H7 (cell line): ENCODE measurements around the gene SPON1. TPM values are rescaled to one million over a fixed set of nuclear protein-coding genes. Genes with fewer than 3 reads are reported as not detected.

ENCODE experiments used
- DNase-seq: peaks from one replicate; pipeline ENCODE4 v3.0.0; 2012
- H3K27me3 ChIP-seq: 2 replicates; pipeline ENCODE4 v1.6.0; 2011; ENCODE audit warnings: mild to moderate bottlenecking, low read length; ENCODE audit not compliant: control insufficient read depth, insufficient read depth
- H3K36me3 ChIP-seq: replicated peaks from 2 replicates; pipeline ENCODE4 v1.5.1; 2011; ENCODE audit warnings: low read length; ENCODE audit not compliant: control insufficient read depth, insufficient read depth
- H3K4me3 ChIP-seq: 2 replicates; pipeline ENCODE4 v1.5.1; 2011; ENCODE audit warnings: low read depth, mild to moderate bottlenecking, control low read depth, low read length, moderate library complexity; ENCODE audit not compliant: insufficient read depth
- total RNA-seq: library from RNA; depleted of rRNA; stranded (reverse); fragments of >200 nt; shearing (Covaris generic); gene quantifications from 2 replicates; pipeline ENCODE4 v1.2.3, GENCODE V29; 2014

Gene SPON1
- total RNA-seq, 1 experiment from 2014 or later = 4.6 TPM

DNA sequence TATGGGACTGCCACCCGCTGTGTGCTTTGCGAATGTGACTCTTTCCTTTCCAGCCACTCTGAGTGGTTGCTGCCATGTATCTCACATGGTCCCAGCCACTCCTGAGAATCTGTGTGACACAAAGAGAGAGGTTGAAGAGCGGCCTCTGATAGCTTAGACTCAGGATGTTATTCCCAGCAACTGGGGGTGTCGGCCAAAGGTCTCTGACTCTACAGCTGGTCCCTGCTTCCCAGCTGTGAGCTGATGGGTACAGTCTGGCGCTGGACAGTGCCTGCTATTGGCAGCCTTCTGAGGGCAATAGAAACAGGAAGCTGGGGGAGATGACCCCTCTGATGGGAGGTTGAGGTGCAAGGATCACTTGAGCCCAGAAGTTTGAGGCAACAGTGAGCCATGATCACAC lies 291.3 kb downstream of the SPON1 start:
- no peak for DNase-seq
- Histone ChIP-seq H3K4me3 (no peak overlapping the region), H3K36me3 (no peaks in the 10 kb centered on the region), H3K27me3 (no peaks in the 10 kb centered on the region)

DNA sequence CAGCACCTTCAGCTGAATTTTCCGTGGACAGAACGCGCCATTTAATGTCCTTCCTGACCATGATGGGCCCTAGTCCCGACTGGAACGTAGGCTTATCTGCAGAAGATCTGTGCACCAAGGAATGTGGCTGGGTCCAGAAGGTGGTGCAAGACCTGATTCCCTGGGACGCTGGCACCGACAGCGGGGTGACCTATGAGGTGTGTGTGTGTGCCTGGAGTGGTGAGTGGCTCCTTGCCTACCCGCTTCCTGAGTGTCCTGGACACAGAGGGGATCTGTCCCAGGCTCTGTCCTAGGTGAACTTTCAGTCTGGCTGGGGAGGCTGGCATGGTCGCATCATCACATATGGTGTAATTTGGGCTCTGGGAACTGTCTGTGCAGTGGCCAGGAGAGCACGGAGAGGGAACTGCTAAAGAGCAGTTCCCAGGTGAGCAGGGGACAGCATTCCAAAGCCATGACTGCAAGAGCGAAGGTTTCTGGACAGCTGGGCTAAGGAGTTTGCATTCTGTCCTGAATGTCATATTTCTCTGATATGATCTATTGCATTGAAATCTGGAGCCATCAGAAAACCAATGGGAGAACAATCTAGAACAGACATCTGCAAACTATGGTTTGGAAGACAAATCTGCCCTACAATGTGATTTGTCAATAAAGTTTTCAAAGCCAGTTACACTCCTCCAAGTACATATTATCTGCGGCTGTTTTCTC lies 292.2 kb downstream of the SPON1 start:
- Histone ChIP-seq H3K36me3 (no peaks in the 10 kb centered on the region), H3K4me3 (no peak overlapping the region), H3K27me3 (no peaks in the 10 kb centered on the region)
- no peak for DNase-seq

GRCh38 chr11:14255238-14255534 lies 292.7 kb downstream of the SPON1 start:
- no peaks in the 10 kb centered on the region for H3K36me3 ChIP-seq
- H3K27me3 ChIP-seq = no peaks in the 10 kb centered on the region
- H3K4me3 ChIP-seq = no peak overlapping the region
- no peak for DNase-seq

DNA sequence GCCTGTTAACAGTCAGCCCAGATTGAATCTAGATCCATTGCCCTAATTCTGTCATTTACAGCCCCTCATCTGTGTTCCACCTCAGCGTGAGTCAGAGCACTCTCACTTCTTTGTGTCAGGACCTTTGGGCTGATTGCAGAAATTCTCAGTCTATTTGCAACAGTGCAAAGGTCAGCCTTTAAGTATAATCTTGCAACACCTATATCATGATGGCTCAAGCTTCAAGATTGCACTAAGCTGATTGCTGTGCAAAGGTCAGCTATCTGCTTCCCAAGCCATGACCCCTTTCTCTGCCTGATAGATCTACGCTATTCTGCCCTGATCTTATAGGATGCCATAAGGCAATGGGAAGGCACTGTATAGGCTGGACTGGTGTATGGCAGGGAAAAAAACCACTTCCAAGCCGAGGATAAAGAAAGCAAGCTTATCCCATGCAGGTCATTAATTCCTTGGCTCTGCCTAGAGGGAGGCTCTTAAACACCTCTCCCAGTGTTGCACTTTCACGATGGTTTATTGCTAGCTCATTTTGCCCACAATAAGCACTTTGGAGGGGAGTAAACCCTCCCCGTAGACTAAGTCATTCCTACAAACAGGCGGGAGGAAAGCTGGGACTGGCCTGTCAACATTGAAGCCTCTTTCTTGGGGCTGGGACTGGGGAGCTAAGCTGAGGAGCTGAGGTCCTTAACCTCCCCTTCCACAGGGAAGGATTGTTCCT lies 295.9 kb downstream of the SPON1 start:
- H3K4me3 ChIP-seq = no peak overlapping the region
- H3K27me3 ChIP-seq = no peaks in the 10 kb centered on the region
- no peak for DNase-seq
- H3K36me3 ChIP-seq = no peaks in the 10 kb centered on the region

- peak; percentile 71 for DNase-seq
- no peak overlapping the region for H3K4me3 ChIP-seq
- H3K27me3 ChIP-seq = no peaks in the 10 kb centered on the region
- H3K36me3 ChIP-seq = no peaks in the 10 kb centered on the region
Observed at GRCh38 chr11:14259186-14259784, 296.8 kb downstream of the SPON1 start.

DNA sequence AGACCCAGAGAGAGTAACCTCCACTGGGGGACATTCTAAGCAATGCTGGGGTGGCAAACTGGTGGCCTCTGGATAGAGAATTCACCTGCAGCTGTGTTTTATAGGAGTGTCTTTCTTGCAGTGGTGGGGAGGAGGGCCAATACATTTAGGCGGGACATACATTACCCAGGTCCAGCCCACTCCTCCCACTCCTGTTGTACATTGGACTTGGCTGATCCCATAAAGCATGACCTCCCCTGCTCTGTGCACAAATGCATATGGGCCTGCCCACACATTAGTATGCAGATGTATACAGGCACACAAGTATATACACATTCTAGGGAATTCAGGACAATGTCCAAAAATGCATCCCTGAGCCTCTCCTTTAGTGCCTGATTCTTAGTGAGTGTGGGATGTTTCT lies 297.4 kb downstream of the SPON1 start:
- H3K27me3 ChIP-seq = no peaks in the 10 kb centered on the region
- H3K36me3 ChIP-seq = peaks cover under 1% of the 10 kb centered on the region
- DNase-seq = no peak
- H3K4me3 ChIP-seq = no peak overlapping the region

DNA sequence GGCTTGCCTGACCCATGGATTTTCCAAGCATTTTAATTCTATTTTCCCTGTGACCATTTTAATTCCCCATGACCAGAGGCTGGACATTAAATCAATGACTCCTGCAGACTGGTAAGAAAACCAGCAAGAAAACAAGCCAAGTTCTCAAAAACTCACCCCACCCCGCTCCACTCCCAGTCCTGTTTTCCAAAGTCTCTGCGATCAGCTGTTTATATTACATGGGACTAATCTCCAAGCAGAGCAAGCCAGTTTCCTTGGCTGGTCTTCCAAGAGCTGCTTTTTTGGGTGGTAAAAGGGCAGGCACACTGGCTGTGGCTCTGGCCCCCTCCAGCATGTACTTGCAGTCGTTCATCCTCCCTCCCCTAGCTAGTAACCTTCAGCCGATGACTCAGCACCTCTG lies 298.5 kb downstream of the SPON1 start:
- Histone ChIP-seq H3K36me3 (peaks cover 8% of the 10 kb centered on the region), H3K27me3 (no peaks in the 10 kb centered on the region), H3K4me3 (no peak overlapping the region)
- DNase-seq = no peak

DNA sequence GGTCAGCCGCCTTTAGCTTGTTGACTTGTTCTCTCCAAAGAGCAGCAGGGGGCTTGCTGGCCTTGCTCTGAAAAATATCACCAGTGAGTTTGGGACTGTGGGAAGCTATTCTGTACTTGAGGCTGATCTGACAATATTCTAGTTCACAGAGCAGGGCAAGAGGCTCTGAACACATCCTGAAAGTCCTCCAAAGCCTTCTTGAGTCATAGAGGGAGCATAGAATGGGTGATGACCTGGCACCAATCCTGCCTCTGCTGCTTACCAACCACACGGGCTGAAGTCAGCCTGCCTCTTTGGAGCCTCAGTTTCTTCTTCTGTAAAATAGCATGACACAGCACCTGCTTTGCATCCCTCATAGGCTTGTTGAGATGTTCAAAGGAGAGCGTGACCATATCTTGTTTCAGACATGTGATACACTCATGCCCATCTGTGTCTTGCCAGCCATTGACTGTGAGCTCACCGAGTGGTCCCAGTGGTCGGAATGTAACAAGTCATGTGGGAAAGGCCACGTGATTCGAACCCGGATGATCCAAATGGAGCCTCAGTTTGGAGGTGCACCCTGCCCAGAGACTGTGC lies 299.8 kb downstream of the SPON1 start:
- peaks cover 9% of the 10 kb centered on the region for H3K36me3 ChIP-seq
- no peaks in the 10 kb centered on the region for H3K27me3 ChIP-seq
- no peak overlapping the region for H3K4me3 ChIP-seq
- no peak for DNase-seq

- H3K27me3 ChIP-seq = no peaks in the 10 kb centered on the region
- H3K4me3 ChIP-seq = no peak overlapping the region
- DNase-seq = no peak
- peaks cover 13% of the 10 kb centered on the region for H3K36me3 ChIP-seq
Observed at GRCh38 chr11:14264966-14265365, 302.4 kb downstream of the SPON1 start.

GRCh38 chr11:14266622-14267021 lies 304.1 kb downstream of the SPON1 start:
- Histone ChIP-seq H3K36me3 (peaks cover 14% of the 10 kb centered on the region), H3K27me3 (no peaks in the 10 kb centered on the region), H3K4me3 (no peak overlapping the region)
- no peak for DNase-seq

DNA sequence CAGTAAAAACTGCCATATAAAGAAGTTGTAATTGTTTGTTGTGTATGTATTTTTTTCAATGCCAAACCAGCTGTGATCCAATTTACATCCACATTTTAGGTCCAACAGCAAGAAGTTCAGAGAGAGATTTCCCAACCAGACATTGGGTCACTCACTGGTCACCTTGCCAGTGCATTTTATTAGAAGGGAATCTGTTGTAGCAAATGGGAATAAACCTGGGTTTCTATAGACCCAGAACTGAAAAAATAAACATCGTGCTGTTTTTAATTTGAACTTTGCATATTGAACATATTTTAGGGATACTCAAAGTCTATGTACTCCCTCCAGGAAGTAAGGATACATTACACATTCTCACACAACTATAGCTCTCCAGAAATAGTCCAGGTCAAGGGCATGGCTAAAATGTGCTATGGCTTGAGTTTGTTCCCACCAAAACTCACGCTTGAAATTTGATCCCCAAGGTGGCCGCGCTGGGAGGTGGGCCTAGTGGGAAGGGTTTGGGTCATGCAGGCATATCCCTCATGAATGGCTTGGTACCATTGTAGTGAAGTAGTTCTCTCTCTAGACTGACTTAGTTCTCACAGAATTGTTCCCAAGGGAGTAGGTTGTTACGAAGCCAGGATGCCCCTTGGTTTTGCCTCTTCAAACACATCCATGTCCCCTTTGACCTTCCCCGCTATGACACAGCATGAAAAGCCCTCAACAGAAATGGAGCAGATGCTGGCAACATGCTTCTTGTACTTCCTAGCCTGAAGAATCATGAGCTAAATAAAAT lies 305.5 kb downstream of the SPON1 start:
- DNase-seq = no peak
- Histone ChIP-seq H3K36me3 (peaks cover 14% of the 10 kb centered on the region), H3K4me3 (no peak overlapping the region), H3K27me3 (no peaks in the 10 kb centered on the region)

GRCh38 chr11:14269692-14270573 lies 307.4 kb downstream of the SPON1 start:
- peaks cover 14% of the 10 kb centered on the region for H3K36me3 ChIP-seq
- no peaks in the 10 kb centered on the region for H3K27me3 ChIP-seq
- H3K4me3 ChIP-seq = no peak overlapping the region
- no peak for DNase-seq

DNA sequence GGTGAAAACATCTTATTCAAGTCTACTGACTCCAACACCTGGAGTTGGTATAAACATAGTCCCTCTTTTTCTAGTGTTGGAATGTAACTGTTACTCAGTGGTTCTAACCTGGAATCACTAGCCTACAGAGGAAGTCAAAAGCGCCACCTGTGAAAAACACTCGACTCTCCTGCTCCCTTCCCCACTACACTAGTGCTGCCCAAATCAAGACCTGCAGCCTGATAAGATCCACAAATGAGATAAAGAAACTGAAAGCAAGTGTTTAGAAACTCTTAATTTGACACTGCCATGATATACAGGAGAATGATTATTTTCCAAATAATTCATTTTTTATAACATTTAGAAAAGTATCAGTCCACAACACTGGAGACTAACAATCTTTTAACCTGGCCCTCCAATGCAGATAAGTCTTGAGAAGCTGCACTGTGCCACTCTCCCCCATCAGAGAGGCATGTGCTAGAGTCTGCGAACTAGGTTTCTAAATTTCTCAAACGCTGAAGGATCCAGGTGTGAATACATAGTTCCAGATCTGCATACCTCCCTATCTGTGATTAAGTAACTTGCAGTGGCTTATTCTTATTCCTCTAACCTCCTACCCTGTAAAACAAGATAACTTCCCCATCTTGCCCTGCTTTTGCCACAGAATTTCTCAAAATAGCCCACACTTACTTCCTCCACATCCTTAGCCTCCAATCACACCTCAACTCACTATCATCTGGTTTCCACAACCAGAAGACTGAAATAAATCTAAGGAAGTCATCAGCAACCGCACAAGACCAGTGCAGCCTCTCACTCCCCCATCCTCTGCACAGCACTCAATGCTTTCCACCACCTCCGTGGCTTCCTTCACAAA lies 308.4 kb downstream of the SPON1 start:
- H3K36me3 ChIP-seq = peaks cover 8% of the 10 kb centered on the region
- DNase-seq = no peak
- H3K4me3 ChIP-seq = no peak overlapping the region
- no peaks in the 10 kb centered on the region for H3K27me3 ChIP-seq
